ENCODE measurements around the gene ST8SIA5.
A peak's percentile ranks its signal among the peaks of the same experiment; 100 is the strongest.

Gene ST8SIA5

DNA sequence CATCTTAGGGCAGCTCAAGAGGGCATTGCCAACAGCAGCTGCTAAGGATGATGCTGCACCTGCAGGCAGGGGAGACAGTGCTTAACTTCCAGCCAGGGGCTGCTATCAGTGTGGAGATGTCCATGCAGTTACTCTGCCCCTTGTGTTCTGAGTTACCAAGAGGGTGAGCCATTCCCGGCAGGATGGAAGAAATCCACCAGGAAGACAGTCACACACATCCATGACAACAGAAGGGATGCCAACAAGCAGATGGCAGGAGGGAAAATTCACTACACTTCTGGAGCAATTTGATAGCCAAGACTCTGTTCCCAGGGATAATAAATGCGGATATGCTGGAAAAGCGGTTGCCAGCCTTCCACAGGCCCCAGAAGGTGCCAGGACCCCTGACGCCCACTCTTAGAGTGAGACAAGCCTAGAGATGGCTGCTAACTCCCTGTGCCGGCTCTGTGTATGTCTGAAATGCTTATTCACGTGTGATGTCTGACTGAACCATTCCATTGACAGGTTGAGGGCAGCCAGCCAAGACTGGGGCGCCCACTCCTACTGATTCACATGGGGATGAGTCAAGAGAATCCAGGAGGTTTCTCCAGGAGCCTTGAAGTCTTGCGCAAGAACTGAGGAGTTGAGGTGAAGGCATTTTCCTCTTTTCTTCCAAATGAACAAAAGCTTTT lies 124.3 kb downstream of the ST8SIA5 start:
- no peak for TF ChIP-seq TEAD4 (IDR thresholded peaks at IDR 0.05)
- TF ChIP-seq CEBPB (IDR thresholded peaks at IDR 0.05), result peak; percentile 79
- no peak for TF ChIP-seq EGR1 (IDR thresholded peaks at IDR 0.05)
- TF ChIP-seq NFIC (IDR thresholded peaks at IDR 0.05), result no peak
- TF ChIP-seq, protein P1, sequence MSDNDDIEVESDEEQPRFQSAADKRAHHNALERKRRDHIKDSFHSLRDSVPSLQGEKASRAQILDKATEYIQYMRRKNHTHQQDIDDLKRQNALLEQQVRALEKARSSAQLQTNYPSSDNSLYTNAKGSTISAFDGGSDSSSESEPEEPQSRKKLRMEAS (IDR thresholded peaks at IDR 0.05), result no peak
- TF ChIP-seq, protein P2, sequence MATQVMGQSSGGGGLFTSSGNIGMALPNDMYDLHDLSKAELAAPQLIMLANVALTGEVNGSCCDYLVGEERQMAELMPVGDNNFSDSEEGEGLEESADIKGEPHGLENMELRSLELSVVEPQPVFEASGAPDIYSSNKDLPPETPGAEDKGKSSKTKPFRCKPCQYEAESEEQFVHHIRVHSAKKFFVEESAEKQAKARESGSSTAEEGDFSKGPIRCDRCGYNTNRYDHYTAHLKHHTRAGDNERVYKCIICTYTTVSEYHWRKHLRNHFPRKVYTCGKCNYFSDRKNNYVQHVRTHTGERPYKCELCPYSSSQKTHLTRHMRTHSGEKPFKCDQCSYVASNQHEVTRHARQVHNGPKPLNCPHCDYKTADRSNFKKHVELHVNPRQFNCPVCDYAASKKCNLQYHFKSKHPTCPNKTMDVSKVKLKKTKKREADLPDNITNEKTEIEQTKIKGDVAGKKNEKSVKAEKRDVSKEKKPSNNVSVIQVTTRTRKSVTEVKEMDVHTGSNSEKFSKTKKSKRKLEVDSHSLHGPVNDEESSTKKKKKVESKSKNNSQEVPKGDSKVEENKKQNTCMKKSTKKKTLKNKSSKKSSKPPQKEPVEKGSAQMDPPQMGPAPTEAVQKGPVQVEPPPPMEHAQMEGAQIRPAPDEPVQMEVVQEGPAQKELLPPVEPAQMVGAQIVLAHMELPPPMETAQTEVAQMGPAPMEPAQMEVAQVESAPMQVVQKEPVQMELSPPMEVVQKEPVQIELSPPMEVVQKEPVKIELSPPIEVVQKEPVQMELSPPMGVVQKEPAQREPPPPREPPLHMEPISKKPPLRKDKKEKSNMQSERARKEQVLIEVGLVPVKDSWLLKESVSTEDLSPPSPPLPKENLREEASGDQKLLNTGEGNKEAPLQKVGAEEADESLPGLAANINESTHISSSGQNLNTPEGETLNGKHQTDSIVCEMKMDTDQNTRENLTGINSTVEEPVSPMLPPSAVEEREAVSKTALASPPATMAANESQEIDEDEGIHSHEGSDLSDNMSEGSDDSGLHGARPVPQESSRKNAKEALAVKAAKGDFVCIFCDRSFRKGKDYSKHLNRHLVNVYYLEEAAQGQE (IDR thresholded peaks at IDR 0.05; ENCODE audit: low read depth), result no peak
- no peak for TF ChIP-seq EP300 (IDR thresholded peaks at IDR 0.05; ENCODE audit: borderline replicate concordance)

DNA sequence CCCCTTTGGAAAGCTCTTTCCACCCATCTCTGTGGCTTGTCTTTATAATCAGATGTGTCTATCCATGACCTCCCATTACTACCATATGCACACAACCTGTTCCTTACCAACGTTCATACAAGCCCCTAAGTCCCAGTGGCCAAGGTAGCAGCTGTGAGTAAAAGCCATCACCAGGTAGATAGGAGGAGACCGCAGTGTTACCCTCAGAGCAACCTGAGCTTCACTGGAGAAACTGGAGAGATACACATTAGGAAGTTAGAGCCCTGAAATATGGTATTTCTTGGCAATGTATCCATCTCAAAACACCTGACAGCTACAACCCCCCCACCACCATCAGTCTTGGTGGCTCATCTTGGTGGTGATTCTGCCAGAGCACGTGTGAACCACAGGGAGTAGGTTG lies 125.9 kb downstream of the ST8SIA5 start:
- TF ChIP-seq EP300 (IDR thresholded peaks at IDR 0.05; ENCODE audit: borderline replicate concordance) (no peak), YY1 (IDR thresholded peaks at IDR 0.05; ENCODE audit: low read depth) (no peak), TAF1 (IDR thresholded peaks at IDR 0.05; ENCODE audit: low read depth) (no peak)
- TF ChIP-seq, protein P2 (IDR thresholded peaks at IDR 0.05; ENCODE audit: low read depth), result no peak

DNA sequence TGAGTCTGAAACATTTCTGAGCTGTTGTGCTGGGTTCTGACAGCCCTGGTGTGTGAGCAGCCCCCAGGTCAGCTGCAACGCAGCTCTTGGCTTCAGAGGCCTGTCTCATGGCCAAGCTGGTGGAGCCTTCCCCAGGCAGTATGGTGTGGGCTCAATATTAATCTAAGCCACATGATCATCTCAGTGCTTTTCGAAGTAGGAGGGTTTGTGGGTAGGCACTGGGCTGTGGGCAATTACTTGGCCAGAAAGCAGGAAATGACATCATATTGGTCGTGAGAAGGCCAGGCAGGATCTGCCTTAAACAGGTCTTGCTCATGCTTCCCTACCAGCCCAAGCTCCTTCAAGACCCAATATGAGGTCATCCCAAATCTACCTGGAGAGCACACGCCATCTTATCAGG lies 126.7 kb downstream of the ST8SIA5 start:
- TF ChIP-seq TEAD4 (IDR thresholded peaks at IDR 0.05) (no peak), YY1 (IDR thresholded peaks at IDR 0.05; ENCODE audit: low read depth) (no peak), FOXM1 (IDR thresholded peaks at IDR 0.05; ENCODE audit: borderline replicate concordance, low read depth) (no peak), TCF12 (IDR thresholded peaks at IDR 0.05; ENCODE audit: low read depth) (no peak)

DNA sequence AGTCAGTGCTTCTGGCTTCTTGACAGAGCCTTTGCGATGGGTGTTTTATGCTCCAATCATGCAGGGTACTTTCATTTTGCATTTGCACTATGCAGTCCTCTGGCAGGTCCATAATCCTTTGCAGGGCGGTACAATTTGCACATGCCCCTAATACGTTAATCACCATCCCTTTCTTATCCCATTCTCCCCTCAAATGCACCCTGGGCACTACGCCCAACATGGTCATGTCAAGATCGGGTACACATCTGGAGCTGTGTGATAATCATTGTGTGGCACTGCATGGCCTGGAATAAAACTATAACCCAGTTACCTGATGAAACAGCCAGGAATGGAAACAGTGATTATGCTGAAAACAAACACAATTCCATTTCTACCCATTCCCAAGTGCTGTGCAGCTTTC lies 127.5 kb downstream of the ST8SIA5 start:
- TF ChIP-seq, protein P1 (IDR thresholded peaks at IDR 0.05), result no peak
- TF ChIP-seq TCF12 (IDR thresholded peaks at IDR 0.05; ENCODE audit: low read depth) (no peak), EGR1 (IDR thresholded peaks at IDR 0.05) (no peak), TEAD4 (IDR thresholded peaks at IDR 0.05) (no peak), YY1 (IDR thresholded peaks at IDR 0.05; ENCODE audit: low read depth) (no peak), FOXM1 (IDR thresholded peaks at IDR 0.05; ENCODE audit: borderline replicate concordance, low read depth) (no peak), EP300 (IDR thresholded peaks at IDR 0.05; ENCODE audit: borderline replicate concordance) (no peak), CREB1 (IDR thresholded peaks at IDR 0.05; ENCODE audit: low read depth) (no peak), RAD21 (IDR thresholded peaks at IDR 0.05; ENCODE audit: low read depth) (no peak), TAF1 (IDR thresholded peaks at IDR 0.05; ENCODE audit: low read depth) (no peak), ZBTB7A (IDR thresholded peaks at IDR 0.05; ENCODE audit: low read depth) (no peak), NFIC (IDR thresholded peaks at IDR 0.05) (no peak), CEBPB (IDR thresholded peaks at IDR 0.05) (no peak)
- TF ChIP-seq, protein P3, sequence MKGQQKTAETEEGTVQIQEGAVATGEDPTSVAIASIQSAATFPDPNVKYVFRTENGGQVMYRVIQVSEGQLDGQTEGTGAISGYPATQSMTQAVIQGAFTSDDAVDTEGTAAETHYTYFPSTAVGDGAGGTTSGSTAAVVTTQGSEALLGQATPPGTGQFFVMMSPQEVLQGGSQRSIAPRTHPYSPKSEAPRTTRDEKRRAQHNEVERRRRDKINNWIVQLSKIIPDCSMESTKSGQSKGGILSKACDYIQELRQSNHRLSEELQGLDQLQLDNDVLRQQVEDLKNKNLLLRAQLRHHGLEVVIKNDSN (IDR thresholded peaks at IDR 0.05), result no peak
- TF ChIP-seq, protein P2 (IDR thresholded peaks at IDR 0.05; ENCODE audit: low read depth), result no peak

DNA sequence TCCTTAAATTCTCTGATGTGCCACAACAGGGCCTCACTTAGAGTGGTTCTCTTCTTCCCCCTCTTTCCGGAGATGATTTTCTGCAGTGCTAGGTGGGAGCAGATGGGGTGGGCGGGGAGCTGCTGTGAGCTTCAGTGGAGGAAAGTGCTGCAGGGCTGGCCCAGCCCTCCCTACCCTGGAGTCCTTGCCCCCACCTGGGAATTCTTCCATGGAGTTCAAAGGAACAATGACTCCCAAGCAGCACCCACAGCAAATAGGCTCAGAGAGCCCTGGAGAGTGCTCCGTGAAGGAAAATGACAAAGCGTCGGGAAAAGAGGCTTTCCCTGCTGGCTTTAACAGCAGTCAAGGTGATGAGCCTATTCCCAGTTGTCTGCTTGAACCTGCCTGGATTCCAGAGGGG lies 128.6 kb downstream of the ST8SIA5 start:
- TF ChIP-seq EP300 (IDR thresholded peaks at IDR 0.05; ENCODE audit: borderline replicate concordance), result no peak
- TF ChIP-seq, protein P3 (IDR thresholded peaks at IDR 0.05), result no peak
- no peak for TF ChIP-seq CEBPB (IDR thresholded peaks at IDR 0.05)
- TF ChIP-seq FOXM1 (IDR thresholded peaks at IDR 0.05; ENCODE audit: borderline replicate concordance, low read depth), result no peak
- TF ChIP-seq RAD21 (IDR thresholded peaks at IDR 0.05; ENCODE audit: low read depth), result no peak
- no peak for TF ChIP-seq TAF1 (IDR thresholded peaks at IDR 0.05; ENCODE audit: low read depth)
- no peak for TF ChIP-seq CREB1 (IDR thresholded peaks at IDR 0.05; ENCODE audit: low read depth)
- TF ChIP-seq, protein P2 (IDR thresholded peaks at IDR 0.05; ENCODE audit: low read depth), result no peak
- TF ChIP-seq TCF12 (IDR thresholded peaks at IDR 0.05; ENCODE audit: low read depth), result no peak
- TF ChIP-seq YY1 (IDR thresholded peaks at IDR 0.05; ENCODE audit: low read depth), result no peak
- TF ChIP-seq ZBTB7A (IDR thresholded peaks at IDR 0.05; ENCODE audit: low read depth), result no peak
